Measurements from ENCODE around the gene GPR62.

Gene GPR62

DNA sequence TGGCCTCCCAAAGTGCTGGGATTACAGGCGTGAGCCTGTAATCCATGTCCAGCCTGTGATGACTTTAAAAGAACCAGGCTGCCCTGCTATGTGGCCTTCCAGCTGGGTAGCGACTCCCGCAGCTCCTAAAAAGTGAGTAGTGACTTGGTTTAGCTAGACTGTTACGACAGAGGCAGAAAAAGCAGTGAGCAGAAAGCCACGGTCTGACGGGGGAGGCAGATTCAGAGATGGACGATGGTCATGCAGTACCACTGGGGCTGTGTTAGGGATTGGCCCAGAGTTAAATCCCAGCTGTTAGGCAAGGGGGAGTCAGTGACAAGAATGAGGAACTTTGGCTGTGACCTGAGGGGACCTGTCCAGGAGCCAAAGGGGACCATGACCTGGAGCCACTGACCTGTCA lies 43.6 kb downstream of the GPR62 start:
- Mint-ChIP-seq H3K27me3 (ENCODE audit: low read depth) (peaks cover 17% of the 10 kb centered on the region), H3K9me3 (no peaks in the 10 kb centered on the region)

DNA sequence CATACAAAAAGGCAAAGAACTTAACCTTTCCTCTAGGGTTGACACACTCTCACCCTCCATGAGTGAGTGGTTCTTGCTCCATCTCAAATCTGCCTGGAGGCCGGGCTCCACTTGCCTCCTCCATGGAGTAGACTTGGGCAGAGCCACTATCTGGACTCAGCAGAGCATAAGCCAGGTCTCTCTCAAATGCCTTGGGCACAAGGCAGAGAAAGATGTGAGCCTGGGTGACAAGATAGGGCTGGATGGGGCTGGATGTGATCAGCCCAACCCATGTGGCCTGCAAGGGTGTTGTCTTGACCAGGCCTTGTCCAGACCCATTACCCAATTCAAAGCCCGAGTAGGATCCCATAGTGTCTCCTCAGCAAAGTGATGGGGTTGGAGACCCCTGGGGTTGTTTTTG lies 44.7 kb downstream of the GPR62 start:
- H3K27ac Mint-ChIP-seq = peak overlapping the region; percentile 26
- H3K4me1 Mint-ChIP-seq (ENCODE audit: low read depth) = peaks cover 17% of the 10 kb centered on the region
- H3K9me3 Mint-ChIP-seq = no peaks in the 10 kb centered on the region
- H3K36me3 Mint-ChIP-seq (ENCODE audit: low read depth) = peaks cover 8% of the 10 kb centered on the region
- peaks cover 17% of the 10 kb centered on the region for H3K27me3 Mint-ChIP-seq (ENCODE audit: low read depth)
- no peak overlapping the region for H3K4me3 Mint-ChIP-seq

More for the DNA sequence above, 43.6 kb downstream of the GPR62 start:
- H3K36me3 Mint-ChIP-seq (ENCODE audit: low read depth) = peaks cover 18% of the 10 kb centered on the region
- H3K27ac Mint-ChIP-seq = no peak overlapping the region
- peaks cover 24% of the 10 kb centered on the region for H3K4me1 Mint-ChIP-seq (ENCODE audit: low read depth)
- no peak overlapping the region for H3K4me3 Mint-ChIP-seq

DNA sequence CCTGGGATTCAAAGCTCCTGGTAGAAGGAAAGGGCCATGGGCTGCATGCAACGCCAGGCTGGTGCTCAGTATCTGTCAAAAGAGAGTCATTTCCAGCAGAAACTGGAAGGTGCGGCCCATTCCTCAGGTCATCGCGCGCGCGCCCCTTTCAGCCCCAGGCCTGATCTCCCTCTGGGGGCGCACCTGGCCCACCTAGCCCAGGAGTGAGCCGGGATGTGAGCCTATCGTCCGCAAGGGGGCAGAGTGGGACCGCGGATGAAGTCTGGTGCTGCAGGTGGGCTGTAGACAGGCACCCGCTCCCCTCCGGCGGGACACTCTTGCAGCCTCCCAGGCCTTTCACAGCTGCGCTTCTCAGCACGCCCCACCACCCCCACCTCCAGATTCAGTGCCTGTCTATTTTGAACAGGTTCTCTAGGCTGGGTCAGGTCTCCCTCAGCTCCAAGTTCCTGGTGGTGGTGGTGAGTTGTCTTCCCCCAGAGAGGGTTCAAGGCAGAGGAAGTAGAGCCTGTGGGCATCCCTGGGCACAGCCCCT lies 46.3 kb downstream of the GPR62 start:
- Mint-ChIP-seq H3K4me3 (no peak overlapping the region), H3K36me3 (ENCODE audit: low read depth) (no peaks in the 10 kb centered on the region), H3K4me1 (ENCODE audit: low read depth) (peaks cover 22% of the 10 kb centered on the region), H3K27ac (no peak overlapping the region), H3K9me3 (no peaks in the 10 kb centered on the region), H3K27me3 (ENCODE audit: low read depth) (peaks cover 17% of the 10 kb centered on the region)

DNA sequence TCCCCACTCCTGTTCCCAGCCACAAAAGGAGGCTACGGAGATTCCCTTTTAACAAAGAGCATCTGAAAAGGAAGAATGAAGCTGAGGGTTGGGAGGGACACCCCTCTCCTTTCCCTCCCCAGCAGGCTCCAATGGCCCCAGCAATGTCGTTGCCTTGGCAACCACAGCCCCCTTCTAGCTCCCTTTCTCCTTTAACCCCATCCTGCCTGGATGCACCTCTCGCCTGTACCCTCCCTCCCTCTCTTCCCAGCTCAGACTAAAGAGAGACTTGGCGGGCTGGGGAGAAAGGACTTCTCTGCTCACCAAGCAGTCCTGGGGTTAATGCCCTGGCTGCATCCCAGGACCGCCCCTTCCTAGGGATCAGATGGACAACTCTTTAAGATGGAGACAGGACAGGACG lies 47.6 kb downstream of the GPR62 start:
- H3K36me3 Mint-ChIP-seq (ENCODE audit: low read depth) = no peaks in the 10 kb centered on the region
- H3K9me3 Mint-ChIP-seq = no peaks in the 10 kb centered on the region
- peaks cover 16% of the 10 kb centered on the region for H3K27me3 Mint-ChIP-seq (ENCODE audit: low read depth)
- H3K4me3 Mint-ChIP-seq = no peak overlapping the region
- peaks cover 19% of the 10 kb centered on the region for H3K4me1 Mint-ChIP-seq (ENCODE audit: low read depth)
- H3K27ac Mint-ChIP-seq = no peak overlapping the region

DNA sequence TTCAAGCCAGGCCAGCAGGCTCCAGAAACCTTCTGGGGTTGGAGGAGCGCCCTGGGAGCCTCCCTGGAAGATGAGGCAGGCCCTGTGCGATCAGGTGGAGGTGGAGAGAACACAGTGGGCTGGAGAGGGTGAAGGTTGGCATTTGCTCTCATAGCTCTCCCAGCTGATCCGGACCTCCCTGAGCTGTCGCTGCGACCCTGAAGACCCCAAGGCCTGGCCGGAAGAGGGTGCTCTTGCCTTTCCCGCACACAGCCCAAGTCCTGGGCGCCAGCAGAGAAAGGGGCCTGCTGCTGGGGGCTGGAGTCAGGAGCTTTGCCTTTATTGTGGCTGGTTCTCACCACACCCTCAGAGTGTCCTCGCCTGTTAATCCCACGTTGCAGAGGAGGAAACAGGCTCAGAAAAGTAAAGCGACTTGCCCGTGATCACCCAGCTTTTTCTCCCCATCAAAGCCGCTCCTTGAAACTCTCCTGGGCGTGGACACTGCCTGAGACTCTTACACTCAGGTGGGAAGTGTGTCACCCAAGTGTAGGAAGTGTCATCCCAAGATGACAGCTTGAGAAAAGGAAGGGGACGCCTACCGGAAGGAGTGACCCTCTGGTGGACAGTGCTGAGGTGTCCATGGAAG lies 49.1 kb downstream of the GPR62 start:
- no peak overlapping the region for H3K4me3 Mint-ChIP-seq
- H3K27me3 Mint-ChIP-seq (ENCODE audit: low read depth) = peaks cover 11% of the 10 kb centered on the region
- peaks cover 19% of the 10 kb centered on the region for H3K4me1 Mint-ChIP-seq (ENCODE audit: low read depth)
- no peaks in the 10 kb centered on the region for H3K36me3 Mint-ChIP-seq (ENCODE audit: low read depth)
- no peaks in the 10 kb centered on the region for H3K9me3 Mint-ChIP-seq
- H3K27ac Mint-ChIP-seq = no peak overlapping the region

DNA sequence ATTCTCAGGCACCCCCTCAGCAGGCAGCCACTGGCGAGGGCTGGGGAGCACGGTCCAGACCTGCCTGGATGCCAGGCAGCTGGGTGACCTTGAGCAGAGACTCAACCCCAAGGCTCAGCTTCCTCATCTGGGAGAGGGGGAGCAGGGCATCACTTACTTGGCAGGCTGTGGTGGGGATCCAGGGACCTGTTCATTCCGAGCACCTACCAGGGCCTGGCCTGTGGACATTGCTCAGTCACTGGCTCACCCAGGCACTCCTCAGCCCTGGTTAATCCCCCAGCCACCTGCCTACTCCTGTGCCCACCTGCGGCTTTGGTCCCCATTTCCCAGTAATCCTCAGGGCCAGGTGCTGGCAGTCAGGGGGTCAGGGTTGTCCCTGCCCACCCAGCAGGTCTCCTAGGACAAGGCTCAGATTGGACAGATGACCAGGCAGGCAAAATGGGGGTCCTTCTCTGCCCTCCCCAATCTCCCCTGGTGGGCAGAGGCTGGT lies 49.8 kb downstream of the GPR62 start:
- no peak overlapping the region for H3K27ac Mint-ChIP-seq
- no peaks in the 10 kb centered on the region for H3K9me3 Mint-ChIP-seq
- H3K4me1 Mint-ChIP-seq (ENCODE audit: low read depth) = peaks cover 19% of the 10 kb centered on the region
- H3K27me3 Mint-ChIP-seq (ENCODE audit: low read depth) = peaks cover 5% of the 10 kb centered on the region
- no peak overlapping the region for H3K4me3 Mint-ChIP-seq
- H3K36me3 Mint-ChIP-seq (ENCODE audit: low read depth) = no peaks in the 10 kb centered on the region

DNA sequence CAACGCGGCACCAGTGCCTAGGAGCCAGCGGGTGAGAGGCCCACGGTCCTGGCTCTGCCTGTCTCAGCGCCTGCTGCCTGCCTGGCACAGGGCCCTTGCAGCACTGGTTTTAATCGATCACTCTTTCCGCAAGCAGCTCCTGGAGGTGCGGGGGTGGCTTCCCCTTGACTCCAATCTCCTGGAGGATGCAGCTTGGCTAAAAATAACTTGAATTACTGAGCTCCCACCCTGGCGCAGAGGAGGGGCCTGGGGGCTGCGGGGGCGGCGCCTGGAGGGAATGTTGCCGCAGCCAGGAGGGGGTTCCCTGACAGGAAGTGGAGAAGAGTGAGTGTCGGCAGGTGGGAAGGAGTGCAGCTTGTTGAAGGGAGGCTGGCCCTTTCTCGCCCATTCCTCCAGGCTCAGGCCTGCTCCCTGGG lies 50.4 kb downstream of the GPR62 start:
- no peaks in the 10 kb centered on the region for H3K27me3 Mint-ChIP-seq (ENCODE audit: low read depth)
- H3K9me3 Mint-ChIP-seq = no peaks in the 10 kb centered on the region
- H3K27ac Mint-ChIP-seq = no peak overlapping the region
- no peaks in the 10 kb centered on the region for H3K36me3 Mint-ChIP-seq (ENCODE audit: low read depth)
- H3K4me3 Mint-ChIP-seq = no peak overlapping the region
- peaks cover 18% of the 10 kb centered on the region for H3K4me1 Mint-ChIP-seq (ENCODE audit: low read depth)

DNA sequence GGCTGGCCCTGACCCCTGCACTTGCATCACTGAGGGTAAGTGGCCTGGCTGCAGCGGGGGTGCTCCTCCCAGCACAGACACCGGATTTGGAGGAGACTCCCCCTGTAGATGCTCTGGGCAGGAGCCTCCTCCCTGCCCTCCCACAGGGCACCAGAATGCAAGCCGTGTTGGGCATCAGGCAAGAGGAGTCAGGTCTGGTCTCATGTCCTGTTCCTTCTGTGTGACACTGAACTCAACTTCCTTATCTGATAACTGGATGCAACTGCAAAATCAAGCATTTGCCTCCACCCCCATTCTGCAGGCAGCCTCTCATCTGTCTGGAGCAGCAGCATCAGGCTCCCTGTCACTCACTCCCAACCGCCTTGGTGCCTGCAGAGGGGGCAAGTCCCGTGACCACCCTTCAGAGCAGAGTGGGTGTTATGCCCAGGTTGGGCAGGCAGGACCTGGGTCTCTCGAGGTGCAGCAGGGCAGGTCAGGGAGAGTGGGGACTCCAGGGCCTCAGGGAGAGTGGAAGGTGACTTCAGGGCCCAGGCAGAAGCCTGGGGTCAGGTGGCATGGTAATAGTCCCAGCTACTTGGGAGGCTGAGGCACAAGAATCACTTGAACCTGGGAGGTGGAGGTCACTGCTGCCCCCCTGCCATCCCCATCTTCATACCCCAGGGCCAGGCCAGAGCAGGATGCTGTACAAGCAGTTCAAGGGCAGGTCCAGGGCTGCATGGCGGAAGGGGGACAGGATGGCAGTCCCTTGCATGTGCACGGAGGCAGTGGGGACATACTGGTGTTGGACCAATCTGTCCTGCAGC lies 51.0 kb downstream of the GPR62 start:
- Mint-ChIP-seq H3K4me3 (no peak overlapping the region), H3K4me1 (ENCODE audit: low read depth) (peaks cover 18% of the 10 kb centered on the region), H3K27me3 (ENCODE audit: low read depth) (no peaks in the 10 kb centered on the region), H3K36me3 (ENCODE audit: low read depth) (no peaks in the 10 kb centered on the region), H3K27ac (no peak overlapping the region), H3K9me3 (no peaks in the 10 kb centered on the region)

DNA sequence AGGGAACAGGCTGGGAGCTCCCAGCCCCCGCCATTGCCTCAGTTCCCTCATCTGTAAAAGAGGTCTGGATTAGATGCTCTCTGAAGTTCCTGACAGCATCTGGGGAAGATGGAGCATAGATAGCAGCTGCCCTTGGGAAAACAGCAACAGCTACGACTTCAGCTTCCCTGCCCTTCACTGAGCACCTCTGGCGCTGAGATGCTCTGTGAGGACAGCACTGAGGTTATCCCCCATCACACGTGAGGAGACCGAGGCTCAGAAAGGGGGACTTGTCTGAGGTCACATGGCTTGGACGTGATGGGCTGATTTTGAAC lies 51.6 kb downstream of the GPR62 start:
- H3K4me1 Mint-ChIP-seq (ENCODE audit: low read depth) = peaks cover 13% of the 10 kb centered on the region
- H3K27me3 Mint-ChIP-seq (ENCODE audit: low read depth) = no peaks in the 10 kb centered on the region
- H3K9me3 Mint-ChIP-seq = no peaks in the 10 kb centered on the region
- no peak overlapping the region for H3K4me3 Mint-ChIP-seq
- H3K27ac Mint-ChIP-seq = no peak overlapping the region
- H3K36me3 Mint-ChIP-seq (ENCODE audit: low read depth) = no peaks in the 10 kb centered on the region

All from T-helper 1 cell treated with Interleukin-12 subunit alpha and Interleukin-12 subunit beta and Interleukin-4 antibody, amounts not matched to agents 30 μg/mL and 1 μg/mL, for 36 hours (primary cell).